Erythroblast (primary cell): Measurements from ENCODE around the gene CLPX.
"Not testable (repeated sequence)": the region's sequence is repeated elsewhere in the genome, so short reads cannot be mapped to it uniquely, and the experiment has no call there.

Source experiments
- DNase-seq, 2 experiments: peaks; one replicate each; lab custom pipeline; 2025; lab: John Stamatoyannopoulos, UW
- GATA1 ChIP-seq: IDR thresholded peaks from 2 replicates; pipeline ENCODE4 v1.6.1; 2011; ENCODE audit warnings: low read depth, mild to moderate bottlenecking, control low read depth, low read length, moderate library complexity
- POLR2A ChIP-seq: IDR thresholded peaks from 2 replicates; pipeline ENCODE4 v1.6.1; 2011; ENCODE audit warnings: mild to moderate bottlenecking, low read length

Gene CLPX

DNA sequence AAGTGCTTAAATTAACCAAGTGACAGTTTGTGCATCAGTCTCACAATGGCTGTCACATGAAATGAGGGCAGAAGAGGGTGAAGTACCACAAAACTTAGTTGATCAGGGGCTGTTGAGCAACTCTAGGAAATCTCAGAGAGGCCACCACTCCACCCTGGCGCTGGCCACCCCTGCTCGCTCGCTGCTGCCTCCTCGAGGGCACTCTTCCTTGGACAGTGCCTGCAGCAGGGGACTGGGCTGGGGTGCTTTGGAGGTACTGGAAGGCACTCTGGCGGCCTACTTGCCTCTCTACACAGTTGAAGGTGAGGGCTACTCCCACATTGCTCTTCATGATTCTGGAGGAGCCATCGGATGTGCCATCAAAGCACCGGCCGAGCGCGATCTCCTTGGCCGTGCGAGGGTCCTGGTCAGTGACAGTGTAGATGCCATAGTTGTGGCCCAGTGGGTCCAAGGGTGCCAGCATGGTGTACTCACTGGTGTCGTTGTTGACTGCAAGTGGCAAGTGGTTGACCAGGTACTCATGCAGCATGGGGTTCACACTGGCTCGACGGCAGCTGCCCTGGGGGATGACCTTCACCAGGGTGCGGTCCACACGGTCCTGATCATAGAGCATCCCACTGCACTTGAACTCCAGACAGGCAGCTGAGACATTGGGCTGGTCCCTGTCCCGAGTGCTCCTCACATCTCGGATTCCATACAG is 11.6 kb upstream of the CLPX start:
- TF ChIP-seq POLR2A (no peak), GATA1 (no peak)
- no peak for DNase-seq

DNA sequence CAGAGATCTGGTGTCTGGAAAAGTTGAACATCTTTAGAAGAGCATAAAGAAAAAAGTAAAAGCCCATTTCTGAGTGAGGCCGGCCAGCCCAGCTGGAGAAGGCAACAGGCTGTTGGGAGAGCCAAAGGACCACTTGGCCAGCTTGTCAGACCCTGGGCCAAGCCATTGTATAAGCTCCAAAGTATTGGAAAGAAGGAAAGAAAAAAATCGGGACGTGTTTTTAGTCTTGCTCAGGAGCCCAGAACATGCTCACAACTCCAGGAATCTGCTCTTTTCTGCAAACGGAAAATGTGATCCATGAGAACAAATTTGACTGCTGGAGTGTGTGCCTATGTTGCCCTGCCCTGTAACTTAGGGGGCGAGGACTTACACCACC is 10.4 kb upstream of the CLPX start:
- TF ChIP-seq GATA1 (no peak), POLR2A (no peak)
- DNase-seq: no peak

DNA sequence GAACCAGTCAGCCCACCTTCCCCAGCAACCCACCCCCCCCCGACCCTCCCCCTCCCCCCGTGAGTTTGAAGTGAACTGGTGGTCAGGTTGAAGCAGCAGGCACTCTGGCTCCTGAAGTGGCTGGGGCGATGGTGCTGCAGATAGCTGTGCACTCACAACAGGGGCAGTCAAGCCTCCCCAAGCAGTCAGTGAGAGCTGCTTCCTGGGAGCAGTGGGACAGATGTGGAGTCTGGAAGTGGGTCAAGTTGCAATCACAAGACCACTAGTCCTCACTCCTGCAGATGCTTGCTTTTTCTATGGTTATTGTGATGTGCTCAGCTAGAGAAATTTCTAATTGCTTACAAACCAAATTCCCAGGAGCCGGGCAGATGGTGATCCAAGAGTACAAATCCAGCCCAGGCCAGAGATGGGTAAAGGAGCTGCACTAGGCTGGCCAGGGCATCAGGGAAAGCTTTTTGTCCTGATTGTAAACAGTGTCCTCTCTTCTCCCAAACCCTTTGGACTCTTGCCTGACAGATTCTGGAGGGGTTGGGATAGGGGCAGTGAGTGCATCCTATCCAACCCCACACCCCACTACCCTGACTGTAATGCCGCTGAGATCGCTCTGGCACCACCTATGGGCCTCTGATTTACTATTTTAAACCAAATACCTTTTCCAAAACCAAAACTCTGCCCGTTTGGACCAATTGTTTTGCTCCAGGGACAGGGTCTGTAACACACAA is 9.8 kb upstream of the CLPX start:
- no peak for TF ChIP-seq GATA1
- no peak for TF ChIP-seq POLR2A
- no peak for DNase-seq

DNA sequence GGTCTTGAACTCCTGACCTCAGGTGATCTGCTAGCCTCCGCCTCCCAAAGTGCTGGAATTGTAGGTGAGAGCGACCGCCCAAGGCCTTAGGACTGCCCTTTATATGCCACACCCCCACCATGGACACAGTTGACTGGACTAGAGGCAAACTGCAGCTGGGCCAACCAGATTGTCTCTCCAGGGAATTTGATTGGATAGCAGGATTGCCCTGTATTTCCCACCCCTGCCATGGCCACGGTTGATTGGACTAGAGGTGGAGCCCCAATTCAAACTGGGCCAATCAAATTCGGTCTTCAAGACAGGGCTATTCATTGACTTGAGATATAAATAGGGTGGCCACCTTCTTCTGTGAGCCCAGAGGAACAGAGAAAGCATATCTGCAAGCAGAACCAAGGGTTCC is 6.9 kb upstream of the CLPX start:
- DNase-seq: peak; percentile 18 to 32
- TF ChIP-seq POLR2A (no peak), GATA1 (no peak)

DNA sequence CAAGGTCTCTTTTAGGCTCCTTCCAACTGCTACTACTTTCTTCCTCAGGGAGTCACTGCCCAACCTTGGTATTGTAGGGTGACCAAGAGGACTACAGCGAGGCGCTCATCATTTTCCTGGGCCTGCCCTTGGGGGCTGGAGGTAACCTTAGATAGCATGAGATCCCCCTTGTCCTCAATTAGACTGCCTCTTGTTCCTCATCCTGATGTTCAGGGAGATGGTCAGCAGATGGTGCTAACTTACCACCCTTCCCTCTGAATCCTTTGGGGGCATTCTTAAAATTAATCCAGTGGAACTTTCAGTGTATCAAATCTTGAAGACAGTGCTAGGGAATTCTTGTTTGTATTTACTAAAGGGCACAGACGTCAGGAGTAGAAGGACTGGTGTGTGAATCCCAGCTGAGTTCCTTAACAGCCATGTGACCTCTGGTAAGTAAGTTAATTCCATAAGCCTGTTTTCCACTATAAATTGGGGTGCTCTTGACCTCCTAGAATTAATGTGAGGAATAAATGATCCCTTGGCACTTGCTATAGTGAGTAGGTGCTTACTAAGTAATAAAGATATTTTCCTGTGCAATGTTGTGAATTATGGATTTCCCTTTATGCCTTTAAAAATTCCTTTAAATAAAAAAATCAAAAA is 4.1 kb upstream of the CLPX start:
- peak; percentile 49 to 66 for DNase-seq

DNA sequence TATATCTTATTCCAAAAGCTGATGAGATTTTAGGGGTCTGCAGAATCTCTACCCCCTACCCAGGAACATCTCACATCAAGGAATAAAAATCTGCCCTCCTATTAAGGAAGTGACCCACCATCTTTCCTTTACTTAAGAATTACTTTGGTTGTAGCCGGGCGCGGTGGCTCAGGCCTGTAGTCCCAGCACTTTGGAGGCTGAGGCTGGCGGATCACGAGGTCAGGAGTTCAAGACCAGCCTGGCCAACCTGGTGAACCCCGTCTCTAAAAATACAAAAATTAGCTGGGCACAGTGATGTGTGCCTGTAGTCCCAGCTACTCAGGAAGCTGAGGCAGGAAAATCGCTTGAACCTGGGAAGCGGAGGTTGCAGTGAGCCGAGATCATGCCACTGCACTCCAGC is 3.3 kb upstream of the CLPX start:
- not testable (repeated sequence) for DNase-seq

More for the DNA sequence above, 4.1 kb upstream of the CLPX start:
- TF ChIP-seq POLR2A (no peak), GATA1 (no peak)

DNA sequence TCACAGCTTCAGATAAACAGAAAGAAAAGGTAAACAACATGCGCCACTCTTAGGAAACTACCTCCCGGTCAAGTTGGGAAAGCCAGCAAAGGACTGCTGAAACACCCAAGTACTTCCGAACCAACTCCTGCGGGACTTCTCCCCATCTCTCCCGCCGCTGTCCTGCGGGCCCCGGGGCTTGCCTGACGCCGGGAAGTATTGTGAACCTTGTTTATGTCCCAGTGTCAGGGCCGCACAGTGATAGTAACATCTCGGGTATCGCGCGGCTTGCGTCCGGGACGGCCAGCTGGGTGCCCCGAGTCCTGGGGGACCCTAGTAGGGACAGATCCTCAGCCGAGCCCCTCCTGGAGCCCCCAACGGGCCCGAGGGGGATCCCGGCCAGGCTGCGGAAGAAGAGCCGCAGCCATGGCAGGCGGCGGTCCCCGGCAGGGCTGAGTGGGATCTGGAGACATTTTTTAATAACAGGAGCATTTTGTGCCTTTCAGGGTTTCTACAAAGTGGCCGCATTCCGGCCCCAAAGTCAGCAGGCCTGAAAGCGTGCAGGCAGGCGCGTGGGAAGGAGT is 756 bp downstream of the CLPX start:
- TF ChIP-seq GATA1 (no peak), POLR2A (no peak)
- peak; percentile 80 to 84 for DNase-seq

DNA sequence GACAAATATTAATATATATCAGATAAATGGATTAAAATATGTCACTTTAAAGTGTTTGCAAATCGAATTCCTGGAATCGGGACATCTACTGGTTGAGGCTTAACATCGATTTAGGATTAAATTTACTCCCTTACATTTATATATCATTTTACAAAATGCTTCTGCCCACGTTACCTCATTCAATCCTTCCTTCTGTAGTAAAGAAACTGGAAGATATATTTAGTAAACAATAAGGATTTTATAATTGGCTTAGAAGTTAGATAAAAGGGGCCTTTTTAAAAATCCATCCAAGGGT is 1.3 kb downstream of the CLPX start:
- no peak for DNase-seq
- TF ChIP-seq GATA1 (no peak), POLR2A (no peak)

DNA sequence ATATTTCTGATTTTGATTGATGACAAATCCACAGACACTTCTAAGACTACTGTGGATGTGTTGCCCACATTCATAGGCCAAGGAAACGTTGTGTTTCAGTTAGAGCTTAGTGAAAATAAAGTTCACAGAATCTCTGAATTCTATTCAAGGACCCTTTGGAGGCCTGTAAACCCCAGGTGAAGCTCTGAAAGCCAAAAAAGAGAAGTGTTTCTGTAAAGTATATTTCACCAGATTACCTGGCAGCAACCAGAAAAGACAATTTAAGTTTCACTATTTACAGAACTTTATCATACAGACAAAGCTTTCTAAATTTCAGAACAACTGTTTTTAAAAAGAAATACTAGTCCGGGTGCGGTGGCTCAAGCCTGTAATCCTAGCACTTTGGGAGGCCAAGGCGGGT is 2.6 kb downstream of the CLPX start:
- no peak for TF ChIP-seq GATA1
- TF ChIP-seq POLR2A: no peak
- DNase-seq: no peak

DNA sequence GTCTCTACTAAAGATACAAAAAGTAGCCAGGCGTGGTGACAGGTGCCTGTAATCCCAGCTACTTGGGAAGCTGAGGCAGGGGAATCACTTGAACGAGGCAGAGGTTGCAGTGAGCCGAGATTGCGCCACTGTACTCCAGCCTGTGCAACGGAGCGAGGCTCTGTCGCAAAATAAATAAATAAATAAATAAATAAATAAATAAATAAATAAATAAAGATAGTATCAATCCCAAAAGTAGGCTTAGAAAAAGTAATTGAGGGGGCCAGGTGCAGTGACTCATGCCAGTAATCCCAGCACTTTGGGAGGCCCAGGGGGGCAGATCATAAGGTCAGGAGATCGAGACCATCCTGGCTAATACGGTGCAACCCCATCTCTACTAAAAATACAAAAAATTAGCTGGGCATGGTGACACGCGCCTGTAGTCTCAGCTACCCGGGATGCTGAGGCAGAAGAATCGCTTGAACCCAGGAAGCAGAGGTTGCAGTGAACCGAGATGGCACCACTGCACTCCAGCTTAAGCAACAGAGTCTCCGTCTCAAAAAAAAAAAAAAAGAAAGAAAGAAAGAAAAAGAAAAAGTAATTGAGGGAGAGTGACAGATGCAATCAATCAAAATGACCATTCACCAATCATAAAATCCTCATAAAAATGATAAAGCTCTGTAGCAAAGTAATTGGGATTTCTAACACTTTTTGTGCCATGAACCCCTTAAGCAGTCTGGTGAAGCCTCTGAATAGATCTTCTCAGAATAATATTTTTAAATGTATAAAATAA is 3.4 kb downstream of the CLPX start:
- not testable (repeated sequence) for DNase-seq

DNA sequence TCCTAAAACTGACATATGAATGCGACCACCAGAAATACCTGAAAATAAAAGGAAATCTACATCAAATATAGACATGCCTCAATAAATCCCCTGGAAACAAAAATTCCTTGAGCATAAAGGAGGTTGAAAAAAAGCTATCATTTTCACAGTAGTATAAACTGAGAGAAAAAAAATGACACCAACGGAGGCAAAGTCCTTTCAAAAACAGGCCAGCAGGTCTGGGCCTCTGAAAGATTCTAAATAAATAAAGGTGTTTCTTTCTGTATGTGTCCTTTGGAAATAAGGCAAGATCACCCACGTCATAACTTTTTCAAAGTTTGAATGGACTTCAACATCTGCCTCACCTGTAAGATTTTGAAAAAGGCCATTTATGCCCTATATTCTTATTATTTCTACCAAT is 5.0 kb downstream of the CLPX start:
- DNase-seq: no peak
- TF ChIP-seq GATA1 (no peak), POLR2A (no peak)

DNA sequence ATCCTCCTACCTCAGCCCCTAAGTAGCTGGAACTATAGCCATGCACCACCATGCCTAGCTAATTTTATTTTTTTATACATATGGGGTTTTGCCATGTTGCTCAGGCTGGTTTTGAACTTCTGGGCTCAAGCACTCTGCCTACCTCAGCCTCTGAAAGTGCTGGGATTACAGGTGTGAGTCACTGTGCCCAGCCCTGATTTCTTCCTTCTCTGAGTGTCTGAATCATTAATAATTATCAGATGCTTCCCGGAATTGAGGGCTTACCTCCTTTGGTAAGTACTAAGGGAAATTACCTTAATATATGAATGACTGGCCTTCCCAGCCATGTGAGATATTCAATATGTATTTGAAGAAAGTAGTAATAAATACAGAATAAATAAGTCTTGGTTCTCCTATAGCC is 7.2 kb downstream of the CLPX start:
- TF ChIP-seq POLR2A: no peak
- no peak for TF ChIP-seq GATA1

DNA sequence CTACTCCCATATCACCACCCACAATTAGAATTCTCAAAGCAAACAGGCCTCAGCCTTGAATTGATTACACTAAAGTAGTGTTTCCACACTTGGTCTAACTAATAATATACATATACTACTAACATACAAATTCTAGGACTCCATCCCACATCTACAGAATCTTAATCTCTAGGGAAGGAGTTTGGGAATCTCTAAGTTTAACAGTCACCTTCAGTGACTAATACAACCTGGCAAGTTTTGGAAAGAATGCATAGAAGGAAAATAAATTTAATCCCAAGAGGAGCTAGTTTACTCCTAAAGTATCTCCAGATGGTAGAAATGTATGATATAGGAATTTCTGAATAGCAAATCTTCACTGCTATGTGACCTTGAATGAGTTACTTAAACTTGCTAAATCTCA is 9.1 kb downstream of the CLPX start:
- TF ChIP-seq POLR2A (no peak), GATA1 (no peak)
- DNase-seq: no peak

More for the DNA sequence above, 7.2 kb downstream of the CLPX start:
- DNase-seq: peak in 1 of 2 experiments; percentile 19

DNA sequence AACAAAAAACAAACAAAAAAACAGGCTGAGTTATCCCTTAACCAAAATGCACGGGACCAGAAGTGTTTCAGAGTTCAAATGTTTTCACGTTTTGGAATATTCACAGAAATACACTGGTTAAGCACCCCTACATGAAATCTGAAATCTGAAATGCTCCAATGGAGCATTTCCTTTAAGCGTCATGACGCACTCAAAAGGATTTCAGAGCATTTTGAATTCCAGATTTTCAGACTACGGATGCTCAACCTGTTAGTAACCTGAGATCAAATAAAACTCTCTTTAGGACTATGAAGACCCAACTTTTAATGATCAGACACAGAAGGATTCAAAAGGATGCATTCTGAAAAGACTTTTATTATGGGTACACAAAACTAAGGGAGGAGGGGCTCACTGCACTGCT is 9.6 kb downstream of the CLPX start:
- TF ChIP-seq POLR2A (no peak), GATA1 (no peak)
- DNase-seq: no peak
